HepG2 (cell line): ENCODE measurements around the gene SLC23A2. TPM values are rescaled to one million over a fixed set of nuclear protein-coding genes. Genes with fewer than 3 reads are reported as not detected.
A peak's percentile ranks its signal among the peaks of the same experiment; 100 is the strongest.

Experiments
- ATAC-seq: fragments of 200-7000 bp; cut with Tn5 transposase; 3 replicates; pipeline ENCODE4 v1.9.1; 2020; ENCODE audit warnings: mild to moderate bottlenecking, moderate library complexity
- BruUV-seq: library from RNA; stranded (reverse); fragments of 400-500 nt; replicated peaks from 2 replicates; lab custom pipeline; 2021; lab: Mats Ljungman, UMichigan
- CTCF ChIA-PET: fragments of 300-600 bp; formaldehyde crosslinking; extraction: SDS; loops from one replicate; lab custom pipeline; 2021; ENCODE audit warnings: low total read pairs, inconsistent platforms, low intra/inter-chr PET ratio; lab: Yijun Ruan, JAX
- POLR2A ChIA-PET: fragments of 350-600 bp; sonication (Branson Sonifier 250); formaldehyde crosslinking; loops from one replicate; lab custom pipeline; 2020; ENCODE audit warnings: antibody characterized with exemption, inconsistent platforms; lab: Yijun Ruan, JAX
- DNase-seq: peaks from one replicate; pipeline ENCODE4 v3.0.0-alpha.2; 2015; ENCODE audit warnings: low spot score
- FAIRE-seq: peaks from 3 replicates; lab custom pipeline; 2011; peaks lifted over from hg19 to GRCh38; lab: Jason Lieb, UNC
- H2AFZ ChIP-seq: one replicate; pipeline ENCODE4 v1.6.1; 2011; ENCODE audit warnings: low read length, inconsistent platforms
- H3K27ac ChIP-seq: fragments of 300-600 bp; 3 replicates; pipeline ENCODE4 v1.8.0; 2011; ENCODE audit warnings: mixed run types, mild to moderate bottlenecking, mixed read lengths, low read length, inconsistent platforms; ENCODE audit not compliant: insufficient read depth; ENCODE audit errors: extremely low read length
- H3K27me3 ChIP-seq, 2 experiments: fragments of 200-600 bp in 1 of 2; 2 replicates in 1 of 2; 3 replicates in 1 of 2; pipeline versions ENCODE4 v1.6.0 to v1.8.0; 2011; ENCODE audit warnings: low read length in 2 of 2, mild to moderate bottlenecking in 2 of 2, moderate library complexity in 2 of 2, inconsistent platforms in 1 of 2; ENCODE audit not compliant: insufficient read depth in 2 of 2, control insufficient read depth in 1 of 2
- H3K36me3 ChIP-seq, 2 experiments: fragments of 200-600 bp in 1 of 2; replicated peaks in 1 of 2; 2 replicates in 1 of 2; 3 replicates in 1 of 2; pipeline versions ENCODE4 v1.5.1 to v1.8.0; 2011; ENCODE audit warnings: low read length in 2 of 2, inconsistent platforms in 1 of 2; ENCODE audit not compliant: insufficient read depth in 2 of 2, control insufficient read depth in 1 of 2
- H3K4me1 ChIP-seq: 2 replicates; pipeline ENCODE4 v1.5.1; 2012; ENCODE audit warnings: low read length, inconsistent platforms; ENCODE audit not compliant: insufficient read depth
- H3K4me2 ChIP-seq: 2 replicates; pipeline ENCODE4 v1.6.0; 2011; ENCODE audit warnings: low read depth, low read length, inconsistent platforms
- H3K4me3 ChIP-seq, 3 experiments: fragments of 200-600 bp in 1 of 3; sonication (generic), shearing (Covaris generic) in 1 of 3; replicated peaks in 1 of 3; 2 replicates each; pipeline ENCODE4 v1.5.1; 2011 to 2016; ENCODE audit warnings: low read length in 3 of 3, inconsistent platforms in 2 of 3, low read depth in 2 of 3, mild to moderate bottlenecking in 2 of 3, control low read depth in 1 of 3, mixed read lengths in 1 of 3; ENCODE audit not compliant: insufficient read depth in 1 of 3
- H3K79me2 ChIP-seq: one replicate; pipeline ENCODE4 v1.6.1; 2011; ENCODE audit warnings: low read length, inconsistent platforms; ENCODE audit not compliant: insufficient read depth
- H3K9ac ChIP-seq: 2 replicates; pipeline ENCODE4 v1.6.0; 2011; ENCODE audit warnings: mild to moderate bottlenecking, low read depth, low read length, inconsistent platforms; ENCODE audit not compliant: insufficient read depth
- H3K9me3 ChIP-seq: 2 replicates; pipeline ENCODE4 v1.5.1; 2012; ENCODE audit warnings: mild to moderate bottlenecking, low read length
- H4K20me1 ChIP-seq: 2 replicates; pipeline ENCODE4 v1.6.0; 2011; ENCODE audit warnings: inconsistent platforms, mild to moderate bottlenecking, low read length, moderate library complexity; ENCODE audit not compliant: insufficient read depth
- FLYWCH1 ChIP-seq: sonication (generic); formaldehyde crosslinking; IDR thresholded peaks from 2 replicates; pipeline ENCODE4 v1.8.1; 2023; ENCODE audit warnings: mild to moderate bottlenecking, missing genetic modification reagents
- GPN1 ChIP-seq: sonication (generic); formaldehyde crosslinking; IDR thresholded peaks from 2 replicates; pipeline ENCODE4 v1.5.1; 2020; ENCODE audit warnings: missing genetic modification reagents, borderline replicate concordance
- KLF12 ChIP-seq: sonication (generic); formaldehyde crosslinking; IDR thresholded peaks from 2 replicates; pipeline ENCODE4 v1.4.0; 2020; ENCODE audit warnings: missing genetic modification reagents, borderline replicate concordance
- POLR2A ChIP-seq, 2 experiments: IDR thresholded peaks; 2 replicates each; pipeline ENCODE4 v1.6.1; 2011; ENCODE audit warnings: low read depth in 2 of 2, low read length in 2 of 2, mild to moderate bottlenecking in 1 of 2, moderate library complexity in 1 of 2; ENCODE audit not compliant: insufficient read depth in 1 of 2
- SALL2 ChIP-seq: sonication (generic); formaldehyde crosslinking; IDR thresholded peaks from 2 replicates; pipeline ENCODE4 v1.8.1; 2023; ENCODE audit warnings: mild to moderate bottlenecking, missing genetic modification reagents, inconsistent platforms
- ZNF205 ChIP-seq: IDR thresholded peaks from 2 replicates; pipeline ENCODE4 v1.6.1; 2018; ENCODE audit warnings: missing biosample characterization, missing genetic modification reagents
- ZNF337 ChIP-seq: sonication (generic); formaldehyde crosslinking; IDR thresholded peaks from 2 replicates; pipeline ENCODE4 v1.5.1; 2020; ENCODE audit warnings: missing genetic modification reagents, low read depth, mild to moderate bottlenecking, borderline replicate concordance
- ZNF350 ChIP-seq: sonication (generic); formaldehyde crosslinking; IDR thresholded peaks from 2 replicates; pipeline ENCODE4 v1.4.0; 2020; ENCODE audit warnings: mild to moderate bottlenecking, low read depth, missing genetic modification reagents, borderline replicate concordance
- ZSCAN30 ChIP-seq: sonication (generic); formaldehyde crosslinking; IDR thresholded peaks from 2 replicates; pipeline ENCODE4 v1.5.0; 2020; ENCODE audit warnings: mild to moderate bottlenecking, missing genetic modification reagents
- ZSCAN31 ChIP-seq: sonication (generic); formaldehyde crosslinking; IDR thresholded peaks from 2 replicates; pipeline ENCODE4 v1.5.0; 2020; ENCODE audit warnings: low read depth, mild to moderate bottlenecking, missing genetic modification reagents
- WGBS: methylation state at CpG from one replicate; pipeline ENCODE4 v1.1.6; 2017; ENCODE audit warnings: low lambda C conversion rate; 5-methylcytosine and 5-hydroxymethylcytosine counted together
- in situ Hi-C: cut with HindIII; loops from 2 replicates; pipeline ENCODE4 v1.10.0; 2017; ENCODE audit warnings: low pct_unique_long_range_greater_than_20kb; ENCODE audit not compliant: extremely low pct_ligation_motif_present
- intact Hi-C: fragments of 100-400 bp; cut with micrococcal nuclease; formaldehyde crosslinking; loops from one replicate; pipeline ENCODE4 v1.10.0; 2022; ENCODE audit not compliant: unreplicated experiment
- polyA plus RNA-seq, 8 experiments: library from polyadenylated mRNA; depleted of rRNA in 3 of 8; stranded (reverse) in 7 of 8; unstranded in 1 of 8; fragments of >200 nt; fragmentation: Illumina TruSeq in 4 of 8; extraction: Trizol in 4 of 8; gene quantifications; 2 replicates each; pipeline versions ENCODE4 v1.2.1 to v1.2.3, GENCODE V29; 2011 to 2016; ENCODE audit warnings: low read depth in 4 of 8, missing spikeins in 1 of 8, mixed read lengths in 1 of 8; ENCODE audit not compliant: insufficient read depth in 1 of 8
- total RNA-seq, 5 experiments: library from RNA; depleted of rRNA; stranded (reverse); fragments of >200 nt; fragmentation: Illumina TruSeq; extraction: Trizol; gene quantifications; 2 replicates each; pipeline ENCODE4 v1.2.3, GENCODE V29; 2016; ENCODE audit warnings: low read depth in 1 of 5
- TF ChIP-seq, protein P1 (sequence below): IDR thresholded peaks from 2 replicates; pipeline ENCODE4 v1.6.1; 2018; ENCODE audit warnings: missing genetic modification reagents, mild to moderate bottlenecking, missing compliant biosample characterization
- TF ChIP-seq, protein P2 (sequence below): sonication (generic); formaldehyde crosslinking; IDR thresholded peaks from 2 replicates; pipeline ENCODE4 v1.5.0; 2020; ENCODE audit warnings: missing genetic modification reagents
- TF ChIP-seq, protein P3 (sequence below): sonication (generic); formaldehyde crosslinking; IDR thresholded peaks from 2 replicates; pipeline ENCODE4 v1.4.0; 2020; ENCODE audit warnings: missing genetic modification reagents

Gene SLC23A2
- total and polyA plus RNA-seq, 2 of the 13 experiments (the other 11 are each of a cell fraction or from before 2014, with no cell fraction given): 42.2 to 51.2 TPM

DNA sequence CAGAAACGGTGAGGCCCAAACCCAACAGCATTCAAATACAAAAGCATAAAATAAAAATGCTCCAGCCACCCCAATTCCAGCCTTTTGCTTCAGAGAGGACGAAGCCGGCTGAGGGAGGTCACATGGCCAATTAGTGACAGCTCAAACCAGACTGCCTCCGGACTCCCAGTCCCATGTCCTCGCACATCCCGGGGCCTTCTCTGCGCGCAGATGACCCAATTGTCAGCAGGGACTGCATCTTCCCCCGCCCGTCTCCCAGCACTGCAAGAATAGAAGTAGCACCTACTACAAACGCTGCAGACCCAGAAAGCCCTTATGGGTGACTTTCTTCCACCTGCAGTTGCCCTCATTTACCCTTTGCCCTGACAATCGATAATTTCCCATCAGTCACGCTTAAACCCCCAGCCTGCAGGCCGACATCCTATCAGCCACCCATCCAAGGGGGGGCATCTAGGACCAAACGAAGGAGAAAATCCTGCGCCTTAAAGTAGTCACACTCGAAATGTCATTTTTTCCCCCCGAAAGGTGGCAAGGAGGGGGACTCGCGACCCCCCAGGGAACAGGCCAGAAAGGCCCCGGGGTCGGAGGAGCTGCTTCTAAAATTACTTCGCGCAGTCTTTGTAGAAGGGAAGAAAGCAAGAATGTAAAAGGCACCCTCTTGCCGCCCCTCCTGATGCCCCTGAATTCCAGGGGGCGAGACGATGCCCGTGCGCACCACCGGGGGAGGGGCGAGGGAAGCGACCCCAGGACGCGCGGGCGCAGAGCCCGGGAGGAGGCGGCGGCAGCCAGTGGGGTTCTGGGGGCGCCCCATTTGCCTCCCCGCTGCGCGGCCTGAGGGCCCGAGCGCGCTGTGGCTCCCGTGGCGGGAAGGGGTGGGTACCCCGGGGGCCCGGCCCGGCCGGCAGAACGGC lies 792 bp downstream of the SLC23A2 start (continued):
- TF ChIP-seq, protein P1, sequence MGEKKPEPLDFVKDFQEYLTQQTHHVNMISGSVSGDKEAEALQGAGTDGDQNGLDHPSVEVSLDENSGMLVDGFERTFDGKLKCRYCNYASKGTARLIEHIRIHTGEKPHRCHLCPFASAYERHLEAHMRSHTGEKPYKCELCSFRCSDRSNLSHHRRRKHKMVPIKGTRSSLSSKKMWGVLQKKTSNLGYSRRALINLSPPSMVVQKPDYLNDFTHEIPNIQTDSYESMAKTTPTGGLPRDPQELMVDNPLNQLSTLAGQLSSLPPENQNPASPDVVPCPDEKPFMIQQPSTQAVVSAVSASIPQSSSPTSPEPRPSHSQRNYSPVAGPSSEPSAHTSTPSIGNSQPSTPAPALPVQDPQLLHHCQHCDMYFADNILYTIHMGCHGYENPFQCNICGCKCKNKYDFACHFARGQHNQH: peak; percentile 29; the same call in 1 of the 2 replicates
- TF ChIP-seq ZNF337 (CRISPR knock-in tag) (no peak), POLR2A (IDR thresholded peaks at IDR 0.05; ENCODE audit: insufficient read depth in 1 of 2, low read depth in 2 of 2, low read length in 2 of 2) (peak in 1 of 2 experiments; percentile 34; a peak in 2 of 4 replicates), GPN1 (CRISPR knock-in tag) (no peak), ZSCAN30 (CRISPR knock-in tag) (0 out of 2 replicates have a peak, but pooled peaks have one; percentile 9), FLYWCH1 (CRISPR knock-in tag) (no peak)

DNA sequence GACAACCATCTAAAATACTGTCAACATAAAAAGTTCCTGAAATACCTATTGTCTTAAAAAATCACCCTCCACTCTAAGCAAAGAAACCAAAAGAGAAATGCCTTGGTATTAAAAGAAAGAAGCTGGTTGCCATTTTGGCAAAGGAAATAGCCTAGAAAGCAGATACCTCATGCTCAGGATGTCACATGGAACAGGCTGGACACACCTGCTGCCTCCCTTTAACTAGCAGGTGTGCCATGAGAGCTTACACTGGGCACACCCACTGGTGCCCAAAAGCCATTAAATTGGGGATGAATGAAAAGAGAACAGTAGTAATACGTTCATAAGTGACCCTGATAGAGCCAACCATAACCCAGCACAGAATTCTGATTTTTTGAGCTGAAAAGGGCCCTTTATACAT lies 1.5 kb downstream of the SLC23A2 start:
- Histone ChIP-seq H3K4me3 (peak overlapping the region; percentile 82 to 94 (median 92)), H2AFZ (no peak overlapping the region), H3K9ac (peak overlapping the region; percentile 84; the same call in 1 of the 2 replicates), H3K4me2 (peak overlapping the region; percentile 94), H3K4me1 (peaks cover 76% of the 10 kb centered on the region), H3K79me2 (peaks cover 62% of the 10 kb centered on the region), H3K27ac (peak overlapping the region; percentile 45), H3K9me3 (no peaks in the 10 kb centered on the region), H3K36me3 (no peaks in the 10 kb centered on the region), H3K27me3 (no peaks in the 10 kb centered on the region; a peak in 1 of 5 replicates), H4K20me1 (peaks cover 39% of the 10 kb centered on the region)
- 52% methylated on average over 1 of the region's 1 CpG for WGBS
- in situ Hi-C loops (loop anchor here (10.0 kb wide), 1 partner anchor 105 kb away; no protein-coding TSS in a partner anchor), intact Hi-C loops (loop anchor here (2.0 kb wide), 1 partner anchor 27 kb away; no protein-coding TSS in a partner anchor)
- FAIRE-seq (no peak), DNase-seq (no peak), ATAC-seq (no peak)
- BruUV-seq: no TSS peak
- POLR2A ChIA-PET: interaction anchor here (0.5 to 1.4 kb wide), 7 partner anchors 9 to 34 kb away, joined by 3 to 5 read pairs (median 3); no protein-coding TSS in a partner anchor
- CTCF ChIA-PET: interaction anchor here (0.6 kb wide), 1 partner anchor 101 kb away, joined by 3 read pairs; no protein-coding TSS in a partner anchor
- TF ChIP-seq, protein P2, sequence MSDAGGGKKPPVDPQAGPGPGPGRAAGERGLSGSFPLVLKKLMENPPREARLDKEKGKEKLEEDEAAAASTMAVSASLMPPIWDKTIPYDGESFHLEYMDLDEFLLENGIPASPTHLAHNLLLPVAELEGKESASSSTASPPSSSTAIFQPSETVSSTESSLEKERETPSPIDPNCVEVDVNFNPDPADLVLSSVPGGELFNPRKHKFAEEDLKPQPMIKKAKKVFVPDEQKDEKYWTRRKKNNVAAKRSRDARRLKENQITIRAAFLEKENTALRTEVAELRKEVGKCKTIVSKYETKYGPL: 0 out of 2 replicates have a peak, but pooled peaks have one; percentile 9
- 0 out of 2 replicates have a peak, but pooled peaks have one; percentile 47 for TF ChIP-seq SALL2
- TF ChIP-seq, protein P3, sequence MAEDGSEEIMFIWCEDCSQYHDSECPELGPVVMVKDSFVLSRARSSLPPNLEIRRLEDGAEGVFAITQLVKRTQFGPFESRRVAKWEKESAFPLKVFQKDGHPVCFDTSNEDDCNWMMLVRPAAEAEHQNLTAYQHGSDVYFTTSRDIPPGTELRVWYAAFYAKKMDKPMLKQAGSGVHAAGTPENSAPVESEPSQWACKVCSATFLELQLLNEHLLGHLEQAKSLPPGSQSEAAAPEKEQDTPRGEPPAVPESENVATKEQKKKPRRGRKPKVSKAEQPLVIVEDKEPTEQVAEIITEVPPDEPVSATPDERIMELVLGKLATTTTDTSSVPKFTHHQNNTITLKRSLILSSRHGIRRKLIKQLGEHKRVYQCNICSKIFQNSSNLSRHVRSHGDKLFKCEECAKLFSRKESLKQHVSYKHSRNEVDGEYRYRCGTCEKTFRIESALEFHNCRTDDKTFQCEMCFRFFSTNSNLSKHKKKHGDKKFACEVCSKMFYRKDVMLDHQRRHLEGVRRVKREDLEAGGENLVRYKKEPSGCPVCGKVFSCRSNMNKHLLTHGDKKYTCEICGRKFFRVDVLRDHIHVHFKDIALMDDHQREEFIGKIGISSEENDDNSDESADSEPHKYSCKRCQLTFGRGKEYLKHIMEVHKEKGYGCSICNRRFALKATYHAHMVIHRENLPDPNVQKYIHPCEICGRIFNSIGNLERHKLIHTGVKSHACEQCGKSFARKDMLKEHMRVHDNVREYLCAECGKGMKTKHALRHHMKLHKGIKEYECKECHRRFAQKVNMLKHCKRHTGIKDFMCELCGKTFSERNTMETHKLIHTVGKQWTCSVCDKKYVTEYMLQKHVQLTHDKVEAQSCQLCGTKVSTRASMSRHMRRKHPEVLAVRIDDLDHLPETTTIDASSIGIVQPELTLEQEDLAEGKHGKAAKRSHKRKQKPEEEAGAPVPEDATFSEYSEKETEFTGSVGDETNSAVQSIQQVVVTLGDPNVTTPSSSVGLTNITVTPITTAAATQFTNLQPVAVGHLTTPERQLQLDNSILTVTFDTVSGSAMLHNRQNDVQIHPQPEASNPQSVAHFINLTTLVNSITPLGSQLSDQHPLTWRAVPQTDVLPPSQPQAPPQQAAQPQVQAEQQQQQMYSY (CRISPR knock-in tag): 0 out of 2 replicates have a peak, but pooled peaks have one; percentile 15
- TF ChIP-seq ZNF205 (CRISPR knock-in tag): no peak
- no peak for TF ChIP-seq ZNF350 (CRISPR knock-in tag)
- TF ChIP-seq ZSCAN31 (CRISPR knock-in tag): peak; percentile 67; the same call in 1 of the 2 replicates
- TF ChIP-seq KLF12 (CRISPR knock-in tag): peak; percentile 16; the same call in 1 of the 2 replicates
